ENCODE results near the gene DACT1. TPM values are rescaled to one million over a fixed set of nuclear protein-coding genes. Genes with fewer than 3 reads are reported as not detected.

DACT1 gene
- total RNA-seq, 1 experiment from 2014 or later, result not detected

GRCh38 chr14:58690801-58691516 is 53.2 kb downstream of the DACT1 start:
- ChIA-PET CTCF (no interaction called here), POLR2A (ENCODE audit: unreplicated experiment) (no interaction called here)
- Histone ChIP-seq H3K9me2 (ENCODE audit: insufficient read depth) (no peaks in the 10 kb centered on the region), H3K4me2 (no peak overlapping the region), H3K9me3 (ENCODE audit: insufficient read depth, low read depth) (no peaks in the 10 kb centered on the region), H4K20me1 (ENCODE audit: insufficient read depth) (no peaks in the 10 kb centered on the region), H3K27me3 (ENCODE audit: insufficient read depth, low read depth) (peaks cover 47% of the 10 kb centered on the region), H3K36me3 (ENCODE audit: low read depth) (no peaks in the 10 kb centered on the region), H2AFZ (no peak overlapping the region), H3K4me3 (no peak overlapping the region), H3K27ac (no peak overlapping the region), H3K4me1 (replicated peaks; ENCODE audit: insufficient read depth) (no peaks in the 10 kb centered on the region), H3K79me2 (ENCODE audit: low read depth) (no peaks in the 10 kb centered on the region), H3F3A (ENCODE audit: insufficient read depth, low read depth) (no peaks in the 10 kb centered on the region)
- no peak for TF ChIP-seq EZH2 (IDR thresholded peaks at IDR 0.05; ENCODE audit: low read depth)
- no peak for TF ChIP-seq CTCF (conservative IDR thresholded peaks at IDR 0.05)
- intact Hi-C loops (cut with micrococcal nuclease; ENCODE audit: unreplicated experiment), result no loop called here
- BruUV-seq (replicated peaks), result no TSS peak
- no peak for DNase-seq

GRCh38 chr14:58693048-58693447 is 55.3 kb downstream of the DACT1 start:
- ChIA-PET POLR2A (ENCODE audit: unreplicated experiment) (no interaction called here), CTCF (no interaction called here)
- Histone ChIP-seq H3K36me3 (ENCODE audit: low read depth) (no peaks in the 10 kb centered on the region), H3K4me1 (replicated peaks; ENCODE audit: insufficient read depth) (no peaks in the 10 kb centered on the region), H3F3A (ENCODE audit: insufficient read depth, low read depth) (no peaks in the 10 kb centered on the region), H3K9me3 (ENCODE audit: insufficient read depth, low read depth) (no peaks in the 10 kb centered on the region), H3K79me2 (ENCODE audit: low read depth) (no peaks in the 10 kb centered on the region), H3K9me2 (ENCODE audit: insufficient read depth) (no peaks in the 10 kb centered on the region), H4K20me1 (ENCODE audit: insufficient read depth) (no peaks in the 10 kb centered on the region), H3K4me2 (no peak overlapping the region), H3K27me3 (ENCODE audit: insufficient read depth, low read depth) (peaks cover 30% of the 10 kb centered on the region), H3K4me3 (no peak overlapping the region), H3K27ac (no peak overlapping the region), H2AFZ (no peak overlapping the region)
- DNase-seq, result no peak
- TF ChIP-seq CTCF (conservative IDR thresholded peaks at IDR 0.05), result no peak
- no peak for TF ChIP-seq EZH2 (IDR thresholded peaks at IDR 0.05; ENCODE audit: low read depth)
- no TSS peak for BruUV-seq (replicated peaks)
- intact Hi-C loops (cut with micrococcal nuclease; ENCODE audit: unreplicated experiment), result no loop called here

- TF ChIP-seq CTCF (conservative IDR thresholded peaks at IDR 0.05) (no peak), EZH2 (IDR thresholded peaks at IDR 0.05; ENCODE audit: low read depth) (no peak)
- H3K4me3 ChIP-seq, result no peak overlapping the region
- no peaks in the 10 kb centered on the region for H3K9me2 ChIP-seq (ENCODE audit: insufficient read depth)
- BruUV-seq (replicated peaks), result no TSS peak
- no peak overlapping the region for H3K27ac ChIP-seq
- no peak overlapping the region for H3K4me2 ChIP-seq
- H3K9me3 ChIP-seq (ENCODE audit: insufficient read depth, low read depth), result no peaks in the 10 kb centered on the region
- no peaks in the 10 kb centered on the region for H3K79me2 ChIP-seq (ENCODE audit: low read depth)
- no peaks in the 10 kb centered on the region for H3K4me1 ChIP-seq (replicated peaks; ENCODE audit: insufficient read depth)
- H3K27me3 ChIP-seq (ENCODE audit: insufficient read depth, low read depth), result peaks cover 23% of the 10 kb centered on the region; the same call in 1 of the 2 replicates
- ChIA-PET POLR2A (ENCODE audit: unreplicated experiment) (no interaction called here), CTCF (no interaction called here)
- H4K20me1 ChIP-seq (ENCODE audit: insufficient read depth), result no peaks in the 10 kb centered on the region
- no peaks in the 10 kb centered on the region for H3K36me3 ChIP-seq (ENCODE audit: low read depth)
- intact Hi-C loops (cut with micrococcal nuclease; ENCODE audit: unreplicated experiment), result no loop called here
- no peak overlapping the region for H2AFZ ChIP-seq
- H3F3A ChIP-seq (ENCODE audit: insufficient read depth, low read depth), result no peaks in the 10 kb centered on the region
- no peak for DNase-seq
Observed at GRCh38 chr14:58695514-58695913, 57.8 kb downstream of the DACT1 start.

Measured in PC-9 (cell line).